Thymus (tissue), 11 donors: Measurements from ENCODE around the gene OSBPL2. TPM values are rescaled to one million over a fixed set of nuclear protein-coding genes. Genes with fewer than 3 reads are reported as not detected.

Experiments
- DNase-seq, 9 donors: peaks; one replicate each; pipeline ENCODE4 v3.0.0-alpha.2; 2013; ENCODE audit warnings: low spot score in 9 of 9, low read depth in 6 of 9, missing footprints in 1 of 9
- H3K27ac ChIP-seq, 2 donors: one replicate each; pipeline ENCODE4 v1.5.1; 2013; ENCODE audit warnings: control low read depth in 1 of 2, low read depth in 1 of 2, low read length in 1 of 2, mild to moderate bottlenecking in 1 of 2, moderate library complexity in 1 of 2
- H3K27me3 ChIP-seq, 2 donors: one replicate each; pipeline ENCODE4 v1.5.1; 2013; ENCODE audit warnings: low read length in 1 of 2; ENCODE audit not compliant: control insufficient read depth in 2 of 2, insufficient read depth in 1 of 2
- H3K36me3 ChIP-seq, 2 donors: one replicate each; pipeline ENCODE4 v1.5.1; 2013; ENCODE audit warnings: low read length in 1 of 2, mild to moderate bottlenecking in 1 of 2, moderate library complexity in 1 of 2; ENCODE audit not compliant: control insufficient read depth in 2 of 2, insufficient read depth in 2 of 2
- H3K4me1 ChIP-seq, 2 donors: one replicate each; pipeline ENCODE4 v1.5.1; 2013; ENCODE audit warnings: low read length in 2 of 2; ENCODE audit not compliant: control insufficient read depth in 2 of 2, insufficient read depth in 2 of 2
- H3K4me3 ChIP-seq, 2 donors: one replicate each; pipeline ENCODE4 v1.5.1; 2013; ENCODE audit warnings: low read length in 2 of 2, control low read depth in 1 of 2, mild to moderate bottlenecking in 1 of 2
- H3K9me3 ChIP-seq, 2 donors: one replicate each; pipeline ENCODE4 v1.5.1; 2013; ENCODE audit warnings: low read length in 1 of 2, mild to moderate bottlenecking in 1 of 2; ENCODE audit not compliant: control insufficient read depth in 2 of 2, insufficient read depth in 1 of 2
- WGBS: extraction: QIAGEN DNeasy Blood & Tissue Kit; methylation state at CpG from one replicate; pipeline ENCODE4 v1.1.7; 2013; 5-methylcytosine and 5-hydroxymethylcytosine counted together
- polyA plus RNA-seq: library from polyadenylated mRNA; stranded (reverse); fragments of 200-250 nt; gene quantifications from one replicate; pipeline ENCODE4 v1.2.3, GENCODE V29; 2013
- total RNA-seq: library from RNA; stranded (reverse); fragments of 120-200 nt; gene quantifications from one replicate; pipeline ENCODE4 v1.2.4, GENCODE V29; 2013
- donor health status: healthy.

The OSBPL2 gene
- total and polyA plus RNA-seq, 2 donors, result 17.4 to 27.4 TPM

GRCh38 chr20:62243906-62244515, 5.7 kb downstream of the OSBPL2 start:
- Histone ChIP-seq H3K9me3 (peaks cover 0 to 1% of the 10 kb centered on the region in 2 donors), H3K36me3 (peaks cover 12 to 23% of the 10 kb centered on the region in 2 donors), H3K4me1 (peaks cover 6 to 7% of the 10 kb centered on the region in 2 donors), H3K4me3 (no peak overlapping the region), H3K27me3 (no peaks in the 10 kb centered on the region), H3K27ac (no peak overlapping the region)
- DNase-seq, result no peak
- WGBS, result 93% methylated on average over 21 of the region's 21 CpGs

GRCh38 chr20:62244644-62245108, 6.4 kb downstream of the OSBPL2 start:
- no peak overlapping the region for H3K4me3 ChIP-seq
- H3K27ac ChIP-seq, result no peak overlapping the region
- 69% methylated on average over 17 of the region's 17 CpGs for WGBS
- H3K27me3 ChIP-seq, result no peaks in the 10 kb centered on the region
- H3K4me1 ChIP-seq, result peaks cover 0 to under 1% of the 10 kb centered on the region in 2 donors
- no peaks in the 10 kb centered on the region for H3K9me3 ChIP-seq
- DNase-seq, result no peak
- H3K36me3 ChIP-seq, result peaks cover 12 to 23% of the 10 kb centered on the region in 2 donors

GRCh38 chr20:62245911-62246280, 7.6 kb downstream of the OSBPL2 start:
- peaks cover 12 to 23% of the 10 kb centered on the region in 2 donors for H3K36me3 ChIP-seq
- no peak for DNase-seq
- 95% methylated on average over 19 of the region's 19 CpGs for WGBS
- H3K9me3 ChIP-seq, result no peaks in the 10 kb centered on the region
- H3K27ac ChIP-seq, result no peak overlapping the region
- H3K4me1 ChIP-seq, result no peaks in the 10 kb centered on the region
- H3K27me3 ChIP-seq, result no peaks in the 10 kb centered on the region
- H3K4me3 ChIP-seq, result no peak overlapping the region

- Histone ChIP-seq H3K4me1 (no peaks in the 10 kb centered on the region), H3K4me3 (no peak overlapping the region), H3K27ac (no peak overlapping the region), H3K9me3 (no peaks in the 10 kb centered on the region), H3K36me3 (peaks cover 12 to 21% of the 10 kb centered on the region in 2 donors), H3K27me3 (no peaks in the 10 kb centered on the region)
- DNase-seq, result no peak
- 93% methylated on average over 8 of the region's 8 CpGs for WGBS
Observed at GRCh38 chr20:62246431-62246830, 8.1 kb downstream of the OSBPL2 start.

GRCh38 chr20:62246872-62247652, 8.7 kb downstream of the OSBPL2 start:
- DNase-seq, result no peak
- Histone ChIP-seq H3K36me3 (peaks cover 11 to 18% of the 10 kb centered on the region in 2 donors), H3K27me3 (no peaks in the 10 kb centered on the region), H3K9me3 (no peaks in the 10 kb centered on the region), H3K4me1 (no peaks in the 10 kb centered on the region), H3K27ac (no peak overlapping the region), H3K4me3 (no peak overlapping the region)
- 96% methylated on average over 22 of the region's 22 CpGs for WGBS

GRCh38 chr20:62248890-62249560, 10.7 kb downstream of the OSBPL2 start:
- H3K4me3 ChIP-seq, result no peak overlapping the region
- WGBS, result 86% methylated on average over 6 of the region's 6 CpGs
- no peak for DNase-seq
- peaks cover 4% of the 10 kb centered on the region in 2 donors for H3K36me3 ChIP-seq
- no peaks in the 10 kb centered on the region for H3K9me3 ChIP-seq
- H3K27me3 ChIP-seq, result no peaks in the 10 kb centered on the region
- H3K27ac ChIP-seq, result no peak overlapping the region
- no peaks in the 10 kb centered on the region for H3K4me1 ChIP-seq

- H3K27ac ChIP-seq, result no peak overlapping the region
- H3K4me1 ChIP-seq, result no peaks in the 10 kb centered on the region
- no peak for DNase-seq
- H3K36me3 ChIP-seq, result peaks cover 7 to 15% of the 10 kb centered on the region in 2 donors
- no peaks in the 10 kb centered on the region for H3K27me3 ChIP-seq
- no peaks in the 10 kb centered on the region for H3K9me3 ChIP-seq
- WGBS, result 89% methylated on average over 26 of the region's 26 CpGs
- H3K4me3 ChIP-seq, result no peak overlapping the region
Observed at GRCh38 chr20:62252342-62252966, 14.1 kb downstream of the OSBPL2 start.

GRCh38 chr20:62253398-62253797, 15.1 kb downstream of the OSBPL2 start:
- H3K36me3 ChIP-seq, result peaks cover 7 to 15% of the 10 kb centered on the region in 2 donors
- H3K4me1 ChIP-seq, result no peaks in the 10 kb centered on the region
- H3K27me3 ChIP-seq, result no peaks in the 10 kb centered on the region
- H3K9me3 ChIP-seq, result no peaks in the 10 kb centered on the region
- no peak overlapping the region for H3K4me3 ChIP-seq
- no peak overlapping the region for H3K27ac ChIP-seq
- DNase-seq, result no peak
- 96% methylated on average over 6 of the region's 6 CpGs for WGBS
